ENCODE measurements around the gene PTPN1. TPM values are rescaled to one million over a fixed set of nuclear protein-coding genes. Genes with fewer than 3 reads are reported as not detected.

Gene PTPN1
- total RNA-seq, 1 donor from 2014 or later = 25.7 TPM

DNA sequence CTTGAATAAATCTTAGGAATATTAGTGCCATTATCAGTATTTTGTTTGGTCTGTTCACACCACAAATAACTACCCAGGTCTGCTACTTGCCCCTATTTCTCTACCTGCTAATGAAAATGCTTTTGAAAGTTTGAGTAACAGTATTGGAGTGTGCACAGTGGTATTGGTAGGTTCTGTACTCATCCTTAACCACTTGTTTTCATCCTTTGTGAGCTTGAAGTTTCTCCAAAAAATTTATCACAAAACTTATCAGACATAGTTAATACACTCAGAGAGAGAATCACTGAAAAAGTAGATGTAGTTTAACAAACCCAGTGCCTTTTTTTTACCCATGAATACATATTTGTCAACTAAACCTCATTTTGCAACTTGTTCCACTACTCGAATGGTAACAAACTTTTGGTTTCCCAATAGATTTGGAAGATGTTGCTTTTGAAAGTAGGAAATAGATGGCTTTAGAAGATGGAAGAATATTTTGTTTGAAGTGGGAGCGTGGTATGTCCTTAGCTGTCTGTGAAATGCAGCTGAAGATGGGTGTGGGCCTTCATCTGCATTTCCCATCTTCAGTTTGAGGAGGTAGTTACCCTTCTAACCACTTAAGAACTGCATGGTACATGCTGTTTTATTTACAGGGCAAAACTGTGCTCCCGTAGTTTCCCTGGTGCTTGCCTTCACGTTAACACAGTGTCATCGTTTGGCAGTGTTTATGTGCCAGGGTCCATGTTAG lies 9.0 kb downstream of the PTPN1 start:
- Histone ChIP-seq H3K4me1 (peaks cover 100% of the 10 kb centered on the region), H3K27ac (replicated peaks) (no peak overlapping the region), H3K27me3 (ENCODE audit: low read depth) (no peaks in the 10 kb centered on the region), H3K4me3 (no peak overlapping the region), H3K9me3 (replicated peaks) (no peaks in the 10 kb centered on the region), H3K36me3 (no peaks in the 10 kb centered on the region)
- intact Hi-C loops (cut with micrococcal nuclease) = no loop called here
- TF ChIP-seq, protein P1, sequence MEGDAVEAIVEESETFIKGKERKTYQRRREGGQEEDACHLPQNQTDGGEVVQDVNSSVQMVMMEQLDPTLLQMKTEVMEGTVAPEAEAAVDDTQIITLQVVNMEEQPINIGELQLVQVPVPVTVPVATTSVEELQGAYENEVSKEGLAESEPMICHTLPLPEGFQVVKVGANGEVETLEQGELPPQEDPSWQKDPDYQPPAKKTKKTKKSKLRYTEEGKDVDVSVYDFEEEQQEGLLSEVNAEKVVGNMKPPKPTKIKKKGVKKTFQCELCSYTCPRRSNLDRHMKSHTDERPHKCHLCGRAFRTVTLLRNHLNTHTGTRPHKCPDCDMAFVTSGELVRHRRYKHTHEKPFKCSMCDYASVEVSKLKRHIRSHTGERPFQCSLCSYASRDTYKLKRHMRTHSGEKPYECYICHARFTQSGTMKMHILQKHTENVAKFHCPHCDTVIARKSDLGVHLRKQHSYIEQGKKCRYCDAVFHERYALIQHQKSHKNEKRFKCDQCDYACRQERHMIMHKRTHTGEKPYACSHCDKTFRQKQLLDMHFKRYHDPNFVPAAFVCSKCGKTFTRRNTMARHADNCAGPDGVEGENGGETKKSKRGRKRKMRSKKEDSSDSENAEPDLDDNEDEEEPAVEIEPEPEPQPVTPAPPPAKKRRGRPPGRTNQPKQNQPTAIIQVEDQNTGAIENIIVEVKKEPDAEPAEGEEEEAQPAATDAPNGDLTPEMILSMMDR (IDR thresholded peaks at IDR 0.05; ENCODE audit: borderline replicate concordance) = no peak
- no peak for DNase-seq

DNA sequence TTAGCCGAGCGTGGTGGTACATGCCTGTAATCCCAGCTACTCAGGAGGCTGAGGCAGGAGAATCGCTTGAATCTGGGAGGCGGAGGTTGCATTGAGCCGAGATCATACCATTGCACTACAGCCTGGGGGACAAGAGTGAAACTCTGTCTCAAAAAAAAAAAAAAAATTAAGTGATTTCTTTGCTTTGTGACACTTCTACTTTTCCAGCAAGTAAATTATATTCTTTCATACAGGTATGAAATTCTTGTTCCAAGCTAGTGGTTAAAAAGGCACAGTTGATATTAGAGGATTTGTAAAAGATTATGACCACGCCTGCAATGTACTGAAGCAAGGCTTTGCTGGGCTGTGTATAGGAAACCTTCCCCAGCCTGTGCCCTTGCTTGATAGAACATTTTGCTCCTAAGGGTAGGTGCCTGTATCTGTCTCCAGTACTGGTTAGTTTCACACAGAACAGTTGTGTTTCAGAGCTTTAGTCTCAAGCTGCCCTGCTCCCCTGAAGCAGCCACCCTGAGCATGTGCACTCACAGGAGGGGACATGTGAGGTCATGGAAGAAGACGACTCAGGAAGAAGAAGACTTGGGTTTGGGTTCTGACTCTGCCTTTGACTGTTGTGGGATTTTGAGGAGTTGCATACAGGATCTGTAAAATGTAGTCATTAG lies 10.2 kb downstream of the PTPN1 start:
- no peaks in the 10 kb centered on the region for H3K9me3 ChIP-seq (replicated peaks)
- H3K27ac ChIP-seq (replicated peaks) = peak overlapping the region; percentile 14
- no peaks in the 10 kb centered on the region for H3K36me3 ChIP-seq
- DNase-seq = no peak
- intact Hi-C loops (cut with micrococcal nuclease) = no loop called here
- no peaks in the 10 kb centered on the region for H3K27me3 ChIP-seq (ENCODE audit: low read depth)
- TF ChIP-seq, protein P1 (IDR thresholded peaks at IDR 0.05; ENCODE audit: borderline replicate concordance) = no peak
- no peak overlapping the region for H3K4me3 ChIP-seq
- H3K4me1 ChIP-seq = peaks cover 89% of the 10 kb centered on the region

DNA sequence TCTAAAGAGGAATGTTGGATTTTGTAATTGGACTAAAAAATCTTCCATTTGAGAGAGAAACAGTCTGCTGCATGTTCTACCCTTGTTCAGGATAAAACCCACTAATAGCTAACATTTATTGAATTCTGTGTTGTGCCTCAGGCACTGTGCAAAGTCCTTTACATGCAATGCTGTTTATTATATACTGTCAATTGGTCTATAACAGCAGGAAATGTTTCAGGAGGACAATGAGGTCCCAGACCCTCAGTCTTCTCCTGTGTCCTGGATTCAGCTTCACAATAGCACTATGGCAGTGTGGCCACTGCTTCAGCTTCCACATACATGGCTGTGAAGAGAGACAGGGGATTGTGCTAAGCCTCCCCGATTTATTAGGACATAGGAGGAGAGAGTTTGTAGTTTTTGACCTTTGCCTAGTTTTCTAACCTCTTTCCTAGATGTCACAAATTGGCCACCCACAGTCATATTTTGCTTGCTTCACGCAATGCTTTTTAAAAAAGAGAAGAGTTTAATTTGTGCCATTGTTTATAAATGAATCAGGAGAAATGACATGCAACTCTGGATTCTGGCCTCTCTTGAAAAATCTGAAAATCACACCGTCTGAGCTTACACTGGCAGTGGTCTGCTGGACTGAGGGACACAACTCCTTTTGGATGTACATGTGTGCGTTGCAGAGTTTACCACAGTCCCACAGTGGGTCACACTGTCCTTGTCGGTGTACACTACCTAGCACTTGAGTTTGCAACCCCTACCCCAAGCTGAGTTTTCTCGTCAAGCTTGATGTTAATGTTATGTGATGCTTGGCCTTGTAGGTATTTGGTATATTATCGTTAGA lies 11.3 kb downstream of the PTPN1 start:
- peaks cover 89% of the 10 kb centered on the region for H3K4me1 ChIP-seq
- no peaks in the 10 kb centered on the region for H3K36me3 ChIP-seq
- no peak for DNase-seq
- no peaks in the 10 kb centered on the region for H3K27me3 ChIP-seq (ENCODE audit: low read depth)
- intact Hi-C loops (cut with micrococcal nuclease) = no loop called here
- no peaks in the 10 kb centered on the region for H3K9me3 ChIP-seq (replicated peaks)
- no peak overlapping the region for H3K27ac ChIP-seq (replicated peaks)
- TF ChIP-seq, protein P1 (IDR thresholded peaks at IDR 0.05; ENCODE audit: borderline replicate concordance) = no peak
- H3K4me3 ChIP-seq = no peak overlapping the region

DNA sequence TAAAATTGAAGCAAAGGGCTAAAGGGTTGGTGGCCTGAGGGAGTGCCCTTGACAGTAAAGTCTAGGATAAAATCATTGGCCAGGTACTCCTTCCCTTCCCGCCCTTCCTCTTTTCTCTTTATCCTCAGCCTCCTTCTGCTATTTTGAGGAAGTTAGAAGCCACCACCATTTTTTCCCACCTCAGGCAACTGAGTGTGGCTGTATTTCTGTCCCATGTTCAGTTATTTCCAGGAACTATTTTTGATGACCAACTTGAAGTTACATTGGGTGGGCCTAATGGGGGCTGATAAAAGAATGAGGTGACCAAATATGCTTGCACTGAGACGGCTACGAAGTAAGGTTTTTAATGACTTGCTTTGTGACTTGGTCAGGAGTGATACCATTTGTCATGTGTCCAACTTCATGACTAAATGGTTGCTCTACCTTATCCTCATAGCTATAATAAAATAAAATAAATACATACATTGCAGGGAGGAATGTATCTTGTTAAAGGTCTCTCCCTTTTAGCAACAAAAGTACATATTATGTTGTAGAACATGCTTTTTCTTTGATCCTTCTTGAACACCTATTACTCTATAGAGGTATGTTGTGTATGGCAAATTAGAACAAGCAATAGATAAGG lies 12.0 kb downstream of the PTPN1 start:
- H3K36me3 ChIP-seq = no peaks in the 10 kb centered on the region
- no peaks in the 10 kb centered on the region for H3K9me3 ChIP-seq (replicated peaks)
- TF ChIP-seq, protein P1 (IDR thresholded peaks at IDR 0.05; ENCODE audit: borderline replicate concordance) = no peak
- intact Hi-C loops (cut with micrococcal nuclease) = no loop called here
- no peak overlapping the region for H3K27ac ChIP-seq (replicated peaks)
- peaks cover 89% of the 10 kb centered on the region for H3K4me1 ChIP-seq
- H3K4me3 ChIP-seq = no peak overlapping the region
- no peak for DNase-seq
- no peaks in the 10 kb centered on the region for H3K27me3 ChIP-seq (ENCODE audit: low read depth)

DNA sequence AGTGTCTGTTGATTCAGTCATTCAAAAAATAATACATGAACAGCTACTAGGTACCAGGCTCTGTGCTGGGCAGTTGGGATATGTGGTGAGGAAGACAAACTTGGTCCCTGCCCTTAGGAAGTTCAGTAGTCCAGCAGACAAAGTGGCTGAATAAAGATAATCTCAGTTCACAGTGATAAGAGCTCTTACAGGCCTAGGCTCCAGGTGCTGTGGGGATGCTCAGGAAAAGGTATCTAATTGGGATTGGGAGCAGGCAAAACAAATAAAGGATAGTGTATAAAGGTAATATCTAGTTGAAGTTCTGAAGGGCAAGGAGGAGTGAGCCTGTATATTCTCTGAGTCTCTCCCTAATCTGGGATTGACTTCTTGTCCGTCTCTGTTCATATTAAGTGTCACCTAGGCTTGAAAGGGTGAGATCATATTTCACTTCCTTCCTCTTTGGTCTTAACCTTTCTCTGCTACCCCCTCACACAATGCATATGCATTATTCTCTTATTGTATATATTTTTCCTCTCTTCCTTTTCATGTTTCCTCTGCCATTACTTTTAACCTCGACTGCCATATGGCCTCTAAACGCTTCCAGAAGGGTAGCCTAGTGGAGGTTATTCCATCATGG lies 13.5 kb downstream of the PTPN1 start:
- DNase-seq = no peak
- peaks cover 89% of the 10 kb centered on the region for H3K4me1 ChIP-seq
- H3K9me3 ChIP-seq (replicated peaks) = no peaks in the 10 kb centered on the region
- intact Hi-C loops (cut with micrococcal nuclease) = no loop called here
- H3K27ac ChIP-seq (replicated peaks) = no peak overlapping the region
- no peaks in the 10 kb centered on the region for H3K36me3 ChIP-seq
- TF ChIP-seq, protein P1 (IDR thresholded peaks at IDR 0.05; ENCODE audit: borderline replicate concordance) = no peak
- no peak overlapping the region for H3K4me3 ChIP-seq
- H3K27me3 ChIP-seq (ENCODE audit: low read depth) = no peaks in the 10 kb centered on the region

Measured in left ventricle myocardium inferior (tissue), 1 donor.